B cell (primary cell): ENCODE measurements around the gene HOXA11. TPM values are rescaled to one million over a fixed set of nuclear protein-coding genes. Genes with fewer than 3 reads are reported as not detected.

ENCODE experiments used
- ATAC-seq: fragments of 200-7000 bp; cut with Tn5 transposase; one replicate; pipeline ENCODE4 v1.10.0; 2021; ENCODE audit warnings: low read depth, mild to moderate bottlenecking, moderate number of reproducible peaks, moderate library complexity
- CTCF ChIA-PET: fragments of 350-600 bp; sonication (Branson Sonifier 250); formaldehyde crosslinking; loops from one replicate; lab custom pipeline; 2021; ENCODE audit warnings: antibody characterized with exemption, inconsistent platforms; lab: Charles Lee
- POLR2A ChIA-PET: fragments of 350-600 bp; sonication (Branson Sonifier 250); formaldehyde crosslinking; loops from one replicate; lab custom pipeline; 2021; ENCODE audit warnings: antibody characterized with exemption; lab: Charles Lee
- DNase-seq: peaks from one replicate; pipeline ENCODE4 v3.0.0; 2013
- H2AFZ ChIP-seq: 2 replicates; pipeline ENCODE4 v1.6.1; 2012; ENCODE audit warnings: mild to moderate bottlenecking, low read depth, low read length; ENCODE audit not compliant: insufficient read depth, poor library complexity, severe bottlenecking
- H3K27ac ChIP-seq, 2 donors: 1 replicate in 1 of 2; 2 replicates in 1 of 2; pipeline ENCODE4 v1.5.1; 2012 to 2013; ENCODE audit warnings: low read length in 2 of 2, mild to moderate bottlenecking in 2 of 2, moderate library complexity in 1 of 2
- H3K27me3 ChIP-seq, 4 experiments: fragments of 200-600 bp in 1 of 4; sonication (generic) in 1 of 4; replicated peaks in 1 of 4; 1 replicate in 2 of 4; 2 replicates in 2 of 4; pipeline versions ENCODE4 v1.6.1 to v1.7.0; 2013 to 2016; ENCODE audit warnings: low read length in 3 of 4, mild to moderate bottlenecking in 2 of 4, mixed read lengths in 1 of 4, moderate library complexity in 1 of 4; ENCODE audit not compliant: insufficient read depth in 4 of 4, control insufficient read depth in 3 of 4; ENCODE audit errors: control extremely low read depth in 1 of 4
- H3K36me3 ChIP-seq, 2 experiments: replicated peaks in 1 of 2; 1 replicate in 1 of 2; 2 replicates in 1 of 2; pipeline versions ENCODE4 v1.6.1 to v1.7.1; 2013; ENCODE audit warnings: low read length in 1 of 2; ENCODE audit not compliant: insufficient read depth in 2 of 2, control insufficient read depth in 1 of 2; ENCODE audit errors: control extremely low read depth in 1 of 2, extremely low read depth in 1 of 2
- H3K4me1 ChIP-seq, 2 donors: fragments of 200-600 bp in 1 of 2; sonication (generic) in 1 of 2; 1 replicate in 1 of 2; 2 replicates in 1 of 2; pipeline versions ENCODE4 v1.5.1 to v1.6.1; 2013 to 2017; ENCODE audit warnings: low read length in 2 of 2; ENCODE audit not compliant: control insufficient read depth in 2 of 2, insufficient read depth in 2 of 2
- H3K4me2 ChIP-seq: replicated peaks from 2 replicates; pipeline ENCODE3; 2012; ENCODE audit warnings: mild to moderate bottlenecking, low read depth, low read length; ENCODE audit not compliant: poor library complexity, severe bottlenecking
- H3K4me3 ChIP-seq, 5 experiments: fragments of 200-600 bp in 1 of 5; sonication (generic) in 1 of 5; 1 replicate in 3 of 5; 2 replicates in 2 of 5; pipeline versions ENCODE4 v1.5.1 to v1.7.0; 2011 to 2016; ENCODE audit warnings: low read length in 4 of 5, mild to moderate bottlenecking in 4 of 5, low read depth in 2 of 5, control low read depth in 1 of 5, moderate library complexity in 1 of 5; ENCODE audit not compliant: insufficient read depth in 1 of 5; ENCODE audit errors: control extremely low read depth in 1 of 5, extremely low read depth in 1 of 5
- H3K79me2 ChIP-seq: fragments of 200-600 bp; sonication (generic); one replicate; pipeline ENCODE4 v1.6.0; 2016; ENCODE audit warnings: low read length; ENCODE audit not compliant: control insufficient read depth, insufficient read depth
- H3K9ac ChIP-seq: fragments of 200-600 bp; sonication (generic); 2 replicates; pipeline ENCODE4 v1.6.1; 2017; ENCODE audit warnings: mild to moderate bottlenecking, low read length, moderate library complexity
- H3K9me3 ChIP-seq, 3 donors: one replicate each; pipeline versions ENCODE4 v1.6.1 to v1.7.1; 2013; ENCODE audit warnings: low read length in 2 of 3; ENCODE audit not compliant: control insufficient read depth in 2 of 3, insufficient read depth in 1 of 3; ENCODE audit errors: control extremely low read depth in 1 of 3
- H4K20me1 ChIP-seq: 2 replicates; pipeline ENCODE4 v1.6.0; 2012; ENCODE audit warnings: mild to moderate bottlenecking, low read length; ENCODE audit not compliant: insufficient read depth, control insufficient read depth, poor library complexity, severe bottlenecking
- H3K27ac Mint-ChIP-seq: one replicate; pipeline ENCODE4 v1.8.0; 2021; ENCODE audit warnings: mixed read lengths
- H3K27me3 Mint-ChIP-seq: one replicate; pipeline ENCODE4 v1.8.0; 2021; ENCODE audit warnings: mixed read lengths
- H3K4me1 Mint-ChIP-seq: one replicate; pipeline ENCODE4 v1.8.0; 2021; ENCODE audit warnings: mixed read lengths
- H3K4me3 Mint-ChIP-seq: one replicate; pipeline ENCODE4 v1.8.0; 2021; ENCODE audit warnings: mixed read lengths
- H3K9me3 Mint-ChIP-seq: one replicate; pipeline ENCODE4 v1.8.0; 2022; ENCODE audit warnings: mixed read lengths; ENCODE audit not compliant: insufficient read depth
- CTCF ChIP-seq: fragments of 200-600 bp; IDR thresholded peaks from one replicate; pipeline ENCODE4 v1.8.0; 2022; ENCODE audit warnings: antibody characterized with exemption, mild to moderate bottlenecking
- EZH2 ChIP-seq: IDR thresholded peaks from 2 replicates; pipeline ENCODE4 v1.6.1; 2012; ENCODE audit warnings: borderline replicate concordance, low read depth, mild to moderate bottlenecking, moderate library complexity, low read length; ENCODE audit not compliant: insufficient read depth, poor library complexity, severe bottlenecking
- WGBS: methylation state at CpG from one replicate; pipeline ENCODE4 v1.1.5; 2013; ENCODE audit warnings: missing lambda C conversion rate; ENCODE audit not compliant: insufficient coverage; 5-methylcytosine and 5-hydroxymethylcytosine counted together
- intact Hi-C: fragments of 100-400 bp; cut with micrococcal nuclease; formaldehyde crosslinking; loops from one replicate; pipeline ENCODE4 v1.10.0; 2022
- polyA plus RNA-seq: library from polyadenylated mRNA; depleted of rRNA; stranded (reverse); fragments of >200 nt; gene quantifications from 2 replicates; pipeline ENCODE4 v1.2.3, GENCODE V29; 2012
- total RNA-seq, 2 donors: library from RNA; stranded (reverse); fragments of 120-200 nt in 1 of 2; gene quantifications; 1 replicate in 1 of 2; 2 replicates in 1 of 2; pipeline versions ENCODE4 v1.2.3 to v1.2.4, GENCODE V29; 2013 to 2022

Gene HOXA11
- total and polyA plus RNA-seq, 2 donors (not counting 1 experiment from before 2014, with no cell fraction given), result not detected

- Histone ChIP-seq H3K9ac (peak within 1 kb of the TSS; percentile 8), H3K9me3 (peaks cover 0 to 82% (median 18%) of the 10 kb centered on the region in 3 donors), H3K4me2 (peak within 1 kb of the TSS; percentile 42), H3K36me3 (no peaks in the 10 kb centered on the region), H3K4me1 (peaks cover 65 to 75% of the 10 kb centered on the region in 2 donors), H3K4me3 (peak within 1 kb of the TSS in 2 of 5 experiments; percentile 8 to 15), H3K79me2 (no peaks in the 10 kb centered on the region), H3K27ac (no peak within 1 kb of the TSS), H3K27me3 (peaks cover 1 to 94% (median 80%) of the 10 kb centered on the region in 4 experiments), H4K20me1 (peaks cover 10% of the 10 kb centered on the region), H2AFZ (no peak within 1 kb of the TSS)
- WGBS, result 2% methylated on average over 27 of the region's 33 CpGs
- no peaks in the 10 kb centered on the region for H3K9me3 Mint-ChIP-seq
- peak; percentile 54 for DNase-seq
- ATAC-seq, result no peak
- intact Hi-C loops, result loop anchor here (2.0 kb wide), 2 partner anchors 84 to 1300 kb away; no protein-coding TSS in a partner anchor
- POLR2A ChIA-PET, result interaction anchor here (1.5 kb wide), 1 partner anchor 1301 kb away, joined by 3 read pairs; no protein-coding TSS in a partner anchor
- CTCF ChIA-PET, result interaction anchor here (0.8 to 2.0 kb wide), 3 partner anchors 39 to 1302 kb away, joined by 4 to 7 read pairs (median 5); no protein-coding TSS in a partner anchor
- no peak for TF ChIP-seq EZH2
- TF ChIP-seq CTCF, result no peak
- H3K4me1 Mint-ChIP-seq, result peaks cover 44% of the 10 kb centered on the region
- peak within 1 kb of the TSS; percentile 23 for H3K4me3 Mint-ChIP-seq
- H3K27me3 Mint-ChIP-seq, result peaks cover 77% of the 10 kb centered on the region
- H3K27ac Mint-ChIP-seq, result peak within 1 kb of the TSS; percentile 87
Measured at GRCh38 chr7:27156508-27156898, 28.5 kb downstream of the HOXA11 start, which contains the start of gene HOXA7. Gene HOXA7 (minus strand): TSS chr7:27156675. CDS start chr7:27156545, 130 bp downstream.
